Pancreas (tissue), 10 donors: ENCODE results near the gene RASSF4. TPM values are rescaled to one million over a fixed set of nuclear protein-coding genes. Genes with fewer than 3 reads are reported as not detected.
A peak's percentile ranks its signal among the peaks of the same experiment; 100 is the strongest.

ENCODE experiments used
- ATAC-seq, 4 donors: fragments of 200-7000 bp; cut with Tn5 transposase; one replicate each; pipeline versions ENCODE4 v1.8.0 to v1.9.1; 2020; ENCODE audit warnings: mild to moderate bottlenecking in 4 of 4, moderate library complexity in 4 of 4
- DNase-seq, 6 donors: peaks; one replicate each; pipeline ENCODE4 v3.0.0-alpha.2; 2020
- FAIRE-seq: peaks from 2 replicates; lab custom pipeline; 2012; peaks lifted over from hg19 to GRCh38; lab: Jason Lieb, UNC
- H3K27ac ChIP-seq, 4 donors: fragments of 200-600 bp; sonication (generic); 1 replicate in 3 of 4; 2 replicates in 1 of 4; pipeline versions ENCODE4 v1.5.0 to v1.8.0; 2020
- H3K27me3 ChIP-seq, 4 donors: fragments of 200-600 bp; one replicate each; pipeline ENCODE4 v1.8.0; 2021
- H3K36me3 ChIP-seq, 3 donors: fragments of 200-600 bp; sonication (generic) in 1 of 3; one replicate each; pipeline versions ENCODE4 v1.5.0 to v1.8.0; 2020 to 2021
- H3K4me1 ChIP-seq, 3 donors: fragments of 200-600 bp; one replicate each; pipeline ENCODE4 v1.8.0; 2021
- H3K4me3 ChIP-seq, 4 donors: fragments of 200-600 bp; sonication (generic) in 2 of 4; one replicate each; pipeline versions ENCODE4 v1.5.0 to v1.8.0; 2020 to 2021
- H3K9me3 ChIP-seq, 4 donors: fragments of 200-600 bp; one replicate each; pipeline ENCODE4 v1.8.0; 2021
- WGBS, 2 donors: extraction: QIAGEN DNeasy Blood & Tissue Kit; methylation state at CpG; one replicate each; pipeline ENCODE4 v1.1.7; 2013; 5-methylcytosine and 5-hydroxymethylcytosine counted together
- intact Hi-C, 3 donors: fragments of 100-400 bp; cut with DNase I; formaldehyde crosslinking; loops; one replicate each; pipeline versions ENCODE4 v1.11.1 to v1.14.2; 2022
- polyA plus RNA-seq, 2 donors: library from polyadenylated mRNA; stranded (reverse); fragments of 200-250 nt; gene quantifications; one replicate each; pipeline ENCODE4 v1.2.3, GENCODE V29; 2013
- total RNA-seq, 6 donors: library from RNA; stranded (reverse); fragmentation: NEBNext Ultra II Directional in 4 of 6; extraction: Animal tissue kit (Norgen Biotek cat#: 25700) in 4 of 6; gene quantifications; one replicate each; pipeline versions ENCODE4 v1.2.1 to v1.2.4, GENCODE V29; 2021 to 2023
- TF ChIP-seq, protein P1 (sequence below), 4 donors: fragments of 200-600 bp; sonication (generic) in 3 of 4; IDR thresholded peaks; one replicate each; pipeline versions ENCODE4 v1.5.0 to v1.8.0; 2021; ENCODE audit warnings: antibody characterized with exemption in 4 of 4
- donor health status: healthy with polysubstance abuse.
- donor health status: DM: no; HTN: no; CAD: no; lungs with moderate emphysema.
- donor health status: DM: no; HTN: no; CAD: no.
- donor health status: control.
- donor health status: control.
- donor health status: Bipolar disorder and iron deficiency.
- donor health status: DM: yes; HTN: yes; CAD: no.
- donor health status: DM: no; HTN: no; CAD: no.
- donor health status: DM: no; HTN: no; CAD: no.
- donor health status: DM: yes; HTN: yes; CAD: no.

Gene RASSF4
- total and polyA plus RNA-seq, 8 donors: 13.9 to 100 (median 37.8) TPM

DNA sequence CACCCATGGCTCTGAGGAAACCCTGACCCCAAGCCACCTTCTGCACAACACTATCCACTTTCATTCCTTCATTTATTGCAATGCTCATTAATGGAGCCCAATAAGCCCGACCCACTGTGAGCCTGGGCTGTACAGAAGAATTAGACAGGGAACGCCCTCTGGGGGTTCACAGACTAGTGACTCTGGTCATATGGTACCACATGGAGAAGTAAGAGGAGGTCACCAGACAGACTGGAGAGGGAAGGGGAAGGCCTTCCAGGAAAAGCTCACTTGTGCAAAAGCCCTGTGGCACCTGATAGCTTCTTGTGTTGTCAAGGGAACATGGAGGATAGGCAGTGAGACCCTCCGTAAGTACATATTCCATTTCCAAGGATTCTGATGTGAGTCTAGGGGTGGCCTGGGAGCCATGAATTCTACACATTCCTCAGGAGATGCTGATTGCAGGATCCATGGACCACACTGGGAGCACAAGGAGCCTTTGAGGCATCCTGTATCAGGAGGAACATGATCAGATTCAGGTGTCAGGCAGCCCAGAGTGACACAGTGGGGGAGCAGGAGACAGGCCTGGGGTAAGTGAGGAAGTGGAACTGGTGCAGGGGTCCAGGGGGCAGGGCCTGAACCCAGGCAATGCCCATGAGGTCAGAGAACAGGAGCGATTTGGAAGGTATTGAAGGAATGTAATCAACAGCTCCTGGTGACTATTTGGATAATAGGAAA is 28.5 kb upstream of the RASSF4 start:
- no peaks in the 10 kb centered on the region for H3K9me3 ChIP-seq
- FAIRE-seq: no peak
- TF ChIP-seq, protein P1, sequence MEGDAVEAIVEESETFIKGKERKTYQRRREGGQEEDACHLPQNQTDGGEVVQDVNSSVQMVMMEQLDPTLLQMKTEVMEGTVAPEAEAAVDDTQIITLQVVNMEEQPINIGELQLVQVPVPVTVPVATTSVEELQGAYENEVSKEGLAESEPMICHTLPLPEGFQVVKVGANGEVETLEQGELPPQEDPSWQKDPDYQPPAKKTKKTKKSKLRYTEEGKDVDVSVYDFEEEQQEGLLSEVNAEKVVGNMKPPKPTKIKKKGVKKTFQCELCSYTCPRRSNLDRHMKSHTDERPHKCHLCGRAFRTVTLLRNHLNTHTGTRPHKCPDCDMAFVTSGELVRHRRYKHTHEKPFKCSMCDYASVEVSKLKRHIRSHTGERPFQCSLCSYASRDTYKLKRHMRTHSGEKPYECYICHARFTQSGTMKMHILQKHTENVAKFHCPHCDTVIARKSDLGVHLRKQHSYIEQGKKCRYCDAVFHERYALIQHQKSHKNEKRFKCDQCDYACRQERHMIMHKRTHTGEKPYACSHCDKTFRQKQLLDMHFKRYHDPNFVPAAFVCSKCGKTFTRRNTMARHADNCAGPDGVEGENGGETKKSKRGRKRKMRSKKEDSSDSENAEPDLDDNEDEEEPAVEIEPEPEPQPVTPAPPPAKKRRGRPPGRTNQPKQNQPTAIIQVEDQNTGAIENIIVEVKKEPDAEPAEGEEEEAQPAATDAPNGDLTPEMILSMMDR (IDR thresholded peaks at IDR 0.05): no peak
- 66 to 90% methylated on average over 4 of the region's 4 CpGs for WGBS, 2 donors
- no peak for ATAC-seq
- peaks cover 0 to 7% (median 5%) of the 10 kb centered on the region in 3 donors for H3K4me1 ChIP-seq
- DNase-seq: peak in 1 of 6 donors; percentile 7
- intact Hi-C loops: loop anchor here in 1 of 3 donors (5.0 kb wide), 1 partner anchor 41 kb away; no protein-coding TSS in a partner anchor
- H3K36me3 ChIP-seq: no peaks in the 10 kb centered on the region
- no peaks in the 10 kb centered on the region for H3K27me3 ChIP-seq
- no peak overlapping the region for H3K27ac ChIP-seq
- H3K4me3 ChIP-seq: no peak overlapping the region

DNA sequence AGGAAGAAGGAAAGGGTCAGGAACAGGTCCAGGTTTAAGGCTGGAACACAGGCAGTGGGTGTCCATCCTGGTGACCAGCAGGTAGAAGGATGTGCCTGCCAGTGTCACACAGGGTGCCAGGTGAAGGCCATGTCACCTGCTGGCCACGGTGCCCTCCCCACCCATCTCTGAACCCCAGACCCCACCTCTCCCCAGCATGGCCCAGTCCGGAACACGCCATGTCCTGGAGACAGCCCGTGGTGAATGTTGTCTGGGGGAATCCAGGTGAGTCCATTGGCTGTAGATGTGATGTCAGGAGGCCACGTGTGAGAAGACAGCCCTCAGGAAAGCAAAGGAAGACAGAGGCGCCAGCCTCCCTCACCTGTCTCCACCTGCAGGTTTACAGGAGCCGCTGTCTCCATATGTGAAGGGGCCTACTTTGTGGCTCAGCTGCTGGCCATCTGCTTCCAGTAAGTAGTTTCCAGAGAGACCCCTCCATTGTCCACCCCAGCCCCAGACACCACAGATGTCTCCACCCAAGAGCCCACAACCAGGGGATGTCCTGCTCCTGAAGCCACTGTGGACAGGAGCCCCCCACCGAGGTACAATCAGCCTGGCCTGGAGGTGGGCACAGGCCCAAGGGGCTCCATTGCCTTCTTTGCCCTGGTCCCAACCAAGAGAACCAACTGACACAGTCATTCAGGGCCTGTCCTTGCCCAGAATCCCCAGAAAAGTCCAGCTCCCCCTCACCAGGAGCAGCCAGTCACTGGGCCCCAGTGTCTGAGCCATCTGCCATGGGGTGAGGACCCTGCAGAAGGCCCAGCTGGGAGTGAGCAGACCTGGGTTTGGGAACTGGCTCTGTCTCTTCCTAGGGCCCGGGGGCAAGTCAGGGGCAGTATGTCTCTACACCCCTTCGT is 27.7 kb upstream of the RASSF4 start:
- Histone ChIP-seq H3K4me3 (no peak overlapping the region), H3K9me3 (no peaks in the 10 kb centered on the region), H3K27ac (no peak overlapping the region), H3K27me3 (no peaks in the 10 kb centered on the region), H3K36me3 (no peaks in the 10 kb centered on the region), H3K4me1 (peaks cover 0 to 13% (median 5%) of the 10 kb centered on the region in 3 donors)
- ATAC-seq: no peak
- TF ChIP-seq, protein P1 (IDR thresholded peaks at IDR 0.05): no peak
- intact Hi-C loops: loop anchor here in 2 of 3 donors (2.0 to 5.0 kb wide), 2 partner anchors 40 to 43 kb away; no protein-coding TSS in a partner anchor
- FAIRE-seq: no peak
- WGBS, 2 donors: 79 to 88% methylated on average over 10 of the region's 10 CpGs
- peak in 1 of 6 donors; percentile 12 for DNase-seq

DNA sequence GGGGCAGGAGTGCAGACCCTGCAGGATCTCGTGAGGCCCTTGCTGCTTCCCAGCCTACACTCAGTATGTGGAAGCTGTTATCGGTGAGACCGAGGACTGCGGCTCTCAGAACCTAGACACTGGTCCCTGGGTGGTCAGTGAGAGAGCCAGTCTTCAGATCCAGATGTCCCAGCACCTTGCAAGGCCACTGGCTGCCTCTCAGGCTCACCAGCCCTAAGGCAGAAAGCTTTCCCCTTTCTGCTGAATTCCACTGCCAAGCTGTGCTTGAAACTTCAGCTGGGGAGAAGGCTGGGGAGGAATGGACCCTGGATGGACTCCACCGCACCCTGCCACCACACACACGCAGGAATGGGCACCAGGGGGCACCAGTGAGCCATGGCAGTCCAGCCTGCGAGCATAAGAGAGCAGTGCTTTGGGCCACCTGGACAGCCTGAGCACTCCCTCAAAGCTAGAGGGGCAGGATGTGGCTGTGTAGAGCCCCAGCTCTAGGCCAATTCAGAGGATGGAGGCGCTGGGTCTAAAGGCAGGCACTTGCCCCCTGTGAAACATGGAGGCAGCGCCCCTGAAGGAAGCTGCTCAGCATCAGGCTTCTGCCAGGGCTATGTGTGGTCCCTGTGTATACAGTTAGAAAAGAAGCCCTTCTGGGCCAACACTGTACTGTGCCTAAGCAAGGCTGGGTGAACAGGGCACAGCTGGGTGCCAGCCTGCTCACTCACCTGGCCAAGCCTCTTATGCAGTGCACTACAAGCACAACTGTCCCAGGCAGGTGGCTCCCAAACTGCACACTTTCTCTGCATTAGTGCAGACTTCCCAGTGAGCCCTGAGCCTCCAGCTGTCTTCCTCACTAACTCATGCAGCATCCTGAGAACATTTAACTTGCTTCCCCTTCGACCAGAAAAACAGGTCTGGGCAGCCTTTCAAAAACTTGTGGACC is 26.8 kb upstream of the RASSF4 start:
- Histone ChIP-seq H3K4me3 (no peak overlapping the region), H3K4me1 (peaks cover 0 to 8% (median 5%) of the 10 kb centered on the region in 3 donors), H3K27ac (peak overlapping the region in 2 of 4 donors; percentile 35 to 49), H3K36me3 (no peaks in the 10 kb centered on the region), H3K27me3 (no peaks in the 10 kb centered on the region), H3K9me3 (no peaks in the 10 kb centered on the region)
- DNase-seq (peak; percentile 83 to 100 (median 94)), FAIRE-seq (no peak), ATAC-seq (peak; percentile 89 to 94 (median 93))
- TF ChIP-seq, protein P1 (IDR thresholded peaks at IDR 0.05): peak; percentile 96 to 98 (median 97)
- 38 to 39% methylated on average over 10 of the region's 10 CpGs for WGBS, 2 donors
- intact Hi-C loops: loop anchor here in 2 of 3 donors (2.0 to 5.0 kb wide), 2 partner anchors 40 to 42 kb away; no protein-coding TSS in a partner anchor
